H1 (cell line): ENCODE results near the gene MAN2A1.

Experiments
- CTCF ChIP-seq, 3 experiments: IDR thresholded peaks; 1 replicate in 2 of 3; 2 replicates in 1 of 3; pipeline versions ENCODE4 v1.5.1 to v1.6.1; 2011; ENCODE audit warnings: low read length in 3 of 3, mild to moderate bottlenecking in 3 of 3, inconsistent platforms in 2 of 3, low read depth in 1 of 3, moderate library complexity in 1 of 3; ENCODE audit not compliant: insufficient read depth in 1 of 3; ENCODE audit errors: control extremely low read depth in 1 of 3
- EP300 ChIP-seq, 2 experiments: IDR thresholded peaks; 1 replicate in 1 of 2; 2 replicates in 1 of 2; pipeline ENCODE4 v1.6.1; 2011 to 2012; ENCODE audit warnings: low read depth in 2 of 2, low read length in 2 of 2, mild to moderate bottlenecking in 2 of 2, borderline replicate concordance in 1 of 2, inconsistent platforms in 1 of 2, moderate library complexity in 1 of 2
- HDAC2 ChIP-seq, 2 experiments: fragments of 300-600 bp in 1 of 2; sonication (generic) in 1 of 2; IDR thresholded peaks; 2 replicates each; pipeline ENCODE4 v1.6.1; 2011 to 2012; ENCODE audit warnings: low read depth in 2 of 2, low read length in 2 of 2, mild to moderate bottlenecking in 2 of 2, moderate library complexity in 2 of 2, borderline replicate concordance in 1 of 2, inconsistent platforms in 1 of 2
- NRF1 ChIP-seq: IDR thresholded peaks from 2 replicates; pipeline ENCODE4 v1.6.1; 2011; ENCODE audit warnings: mild to moderate bottlenecking, low read depth, low read length, improper control_type of control experiment
- POLR2A ChIP-seq, 2 experiments: IDR thresholded peaks; 1 replicate in 1 of 2; 2 replicates in 1 of 2; pipeline ENCODE4 v1.6.1; 2011; ENCODE audit warnings: low read depth in 2 of 2, low read length in 2 of 2, mild to moderate bottlenecking in 2 of 2; ENCODE audit errors: control extremely low read depth in 1 of 2
- POLR2AphosphoS5 ChIP-seq: IDR thresholded peaks from 2 replicates; pipeline ENCODE4 v1.6.1; 2011; ENCODE audit warnings: low read depth, low read length
- RNF2 ChIP-seq: fragments of 200-900, 300-1000 bp; sonication (generic); IDR thresholded peaks from 2 replicates; pipeline ENCODE4 v1.7.1; 2016; ENCODE audit warnings: borderline replicate concordance, low read depth, mild to moderate bottlenecking, antibody characterized with exemption, low read length; ENCODE audit not compliant: poor library complexity, severe bottlenecking; ENCODE audit errors: missing control alignments
- SUZ12 ChIP-seq: fragments of 200-600 bp; sonication (generic); IDR thresholded peaks from 2 replicates; pipeline ENCODE4 v1.6.1; 2012; ENCODE audit warnings: mild to moderate bottlenecking, inconsistent platforms, low read length, moderate library complexity, mixed read lengths
- TAF1 ChIP-seq: IDR thresholded peaks from 2 replicates; pipeline ENCODE4 v1.6.1; 2011; ENCODE audit warnings: mild to moderate bottlenecking, low read depth, low read length
- TF ChIP-seq, protein P1 (sequence below): IDR thresholded peaks from 2 replicates; pipeline ENCODE4 v1.6.1; 2012; ENCODE audit warnings: low read length, inconsistent platforms

GRCh38 chr5:109857405-109858031 lies 167.8 kb downstream of the MAN2A1 start:
- no peak for TF ChIP-seq CTCF (IDR thresholded peaks at IDR 0.05; ENCODE audit: control extremely low read depth in 1 of 3, insufficient read depth in 1 of 3, low read depth in 1 of 3, low read length in 3 of 3)
- no peak for TF ChIP-seq TAF1
- no peak for TF ChIP-seq POLR2A (IDR thresholded peaks at IDR 0.05; ENCODE audit: control extremely low read depth in 1 of 2, low read depth in 2 of 2, low read length in 2 of 2)
- no peak for TF ChIP-seq HDAC2 (IDR thresholded peaks at IDR 0.05; ENCODE audit: borderline replicate concordance in 1 of 2, low read depth in 2 of 2, low read length in 2 of 2)
- TF ChIP-seq SUZ12, result no peak
- TF ChIP-seq RNF2, result no peak
- TF ChIP-seq NRF1, result no peak
- no peak for TF ChIP-seq POLR2AphosphoS5
- TF ChIP-seq, protein P1, sequence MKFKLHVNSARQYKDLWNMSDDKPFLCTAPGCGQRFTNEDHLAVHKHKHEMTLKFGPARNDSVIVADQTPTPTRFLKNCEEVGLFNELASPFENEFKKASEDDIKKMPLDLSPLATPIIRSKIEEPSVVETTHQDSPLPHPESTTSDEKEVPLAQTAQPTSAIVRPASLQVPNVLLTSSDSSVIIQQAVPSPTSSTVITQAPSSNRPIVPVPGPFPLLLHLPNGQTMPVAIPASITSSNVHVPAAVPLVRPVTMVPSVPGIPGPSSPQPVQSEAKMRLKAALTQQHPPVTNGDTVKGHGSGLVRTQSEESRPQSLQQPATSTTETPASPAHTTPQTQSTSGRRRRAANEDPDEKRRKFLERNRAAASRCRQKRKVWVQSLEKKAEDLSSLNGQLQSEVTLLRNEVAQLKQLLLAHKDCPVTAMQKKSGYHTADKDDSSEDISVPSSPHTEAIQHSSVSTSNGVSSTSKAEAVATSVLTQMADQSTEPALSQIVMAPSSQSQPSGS, result no peak
- TF ChIP-seq EP300 (IDR thresholded peaks at IDR 0.05; ENCODE audit: borderline replicate concordance in 1 of 2, low read depth in 2 of 2, low read length in 2 of 2), result no peak
